GM21447 (cell line): ENCODE results near the gene AGBL5.

ENCODE experiments used
- ATAC-seq: cut with Tn5 transposase; IDR thresholded peaks from one replicate; pipeline ENCODE4 v1.9.1; 2021; ENCODE audit not compliant: unreplicated experiment

The AGBL5 gene

DNA sequence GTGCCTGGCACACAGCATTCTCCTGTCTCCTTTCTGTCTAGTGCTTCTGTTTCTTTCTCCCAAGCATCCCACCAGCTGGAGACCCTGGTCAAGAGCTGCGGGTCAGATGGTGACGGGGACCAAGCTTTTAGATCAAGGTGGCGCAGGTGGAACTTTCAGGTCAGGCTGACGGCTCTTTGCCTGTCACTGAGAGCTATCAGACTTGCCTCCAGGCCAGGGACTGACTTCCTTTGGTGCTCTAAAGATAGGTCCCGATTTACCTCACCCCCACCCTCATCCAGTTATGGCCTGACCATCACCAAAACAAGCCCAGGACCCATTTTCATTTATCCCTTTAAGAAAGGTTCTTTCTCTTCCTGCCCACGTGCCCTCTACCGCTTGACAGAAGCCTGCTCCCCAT is 25.8 kb downstream of the AGBL5 start:
- no peak for ATAC-seq

DNA sequence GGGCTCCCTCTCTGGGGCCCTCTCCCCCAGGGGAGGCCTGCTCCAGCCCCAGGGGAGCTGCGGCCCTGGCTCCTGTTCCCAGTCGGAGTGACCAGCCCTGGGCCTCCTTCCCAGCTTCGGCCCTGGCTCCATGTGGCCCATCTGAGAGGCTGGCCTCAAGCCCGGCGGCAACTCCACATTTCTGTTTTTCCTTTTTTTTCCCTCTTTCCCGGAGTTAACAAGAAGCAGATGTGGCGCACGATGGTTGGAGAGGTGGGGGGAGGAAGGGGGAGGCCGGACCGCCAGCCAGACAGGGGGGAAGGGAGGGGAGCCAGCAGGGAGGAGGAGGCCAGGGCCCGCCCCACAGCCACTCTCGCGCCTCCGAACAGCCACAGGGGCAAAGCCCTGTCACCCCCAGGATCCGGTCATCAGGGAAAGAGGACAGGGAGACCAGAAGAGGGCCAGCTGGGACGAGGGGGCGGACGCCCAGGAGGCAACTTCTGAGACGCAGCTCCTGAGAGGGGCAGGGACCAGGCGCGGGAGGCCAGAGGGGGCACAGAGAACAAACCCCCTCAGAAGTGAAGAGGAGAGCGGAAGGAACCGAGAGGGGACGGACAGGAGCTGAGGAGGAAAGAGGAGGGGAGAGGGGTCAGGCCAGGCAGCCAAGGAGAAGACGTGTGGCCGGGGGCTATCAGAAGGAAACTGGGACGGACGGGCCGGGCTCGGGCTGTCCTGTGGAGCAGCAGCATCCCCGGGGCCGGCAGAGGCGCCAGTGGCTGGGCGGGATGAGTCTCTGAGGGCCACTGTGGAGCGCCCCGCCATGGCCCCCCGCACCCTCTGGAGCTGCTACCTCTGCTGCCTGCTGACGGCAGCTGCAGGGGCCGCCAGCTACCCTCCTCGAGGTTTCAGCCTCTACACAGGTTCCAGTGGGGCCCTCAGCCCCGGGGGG is 27.1 kb downstream of the AGBL5 start, which contains the start of gene EMILIN1:
Gene EMILIN1, plus strand, starts transcription at position 349 of the 928 bp plus-strand sequence. Its CDS starts 451 bp downstream, at position 800.
- no peak for ATAC-seq

DNA sequence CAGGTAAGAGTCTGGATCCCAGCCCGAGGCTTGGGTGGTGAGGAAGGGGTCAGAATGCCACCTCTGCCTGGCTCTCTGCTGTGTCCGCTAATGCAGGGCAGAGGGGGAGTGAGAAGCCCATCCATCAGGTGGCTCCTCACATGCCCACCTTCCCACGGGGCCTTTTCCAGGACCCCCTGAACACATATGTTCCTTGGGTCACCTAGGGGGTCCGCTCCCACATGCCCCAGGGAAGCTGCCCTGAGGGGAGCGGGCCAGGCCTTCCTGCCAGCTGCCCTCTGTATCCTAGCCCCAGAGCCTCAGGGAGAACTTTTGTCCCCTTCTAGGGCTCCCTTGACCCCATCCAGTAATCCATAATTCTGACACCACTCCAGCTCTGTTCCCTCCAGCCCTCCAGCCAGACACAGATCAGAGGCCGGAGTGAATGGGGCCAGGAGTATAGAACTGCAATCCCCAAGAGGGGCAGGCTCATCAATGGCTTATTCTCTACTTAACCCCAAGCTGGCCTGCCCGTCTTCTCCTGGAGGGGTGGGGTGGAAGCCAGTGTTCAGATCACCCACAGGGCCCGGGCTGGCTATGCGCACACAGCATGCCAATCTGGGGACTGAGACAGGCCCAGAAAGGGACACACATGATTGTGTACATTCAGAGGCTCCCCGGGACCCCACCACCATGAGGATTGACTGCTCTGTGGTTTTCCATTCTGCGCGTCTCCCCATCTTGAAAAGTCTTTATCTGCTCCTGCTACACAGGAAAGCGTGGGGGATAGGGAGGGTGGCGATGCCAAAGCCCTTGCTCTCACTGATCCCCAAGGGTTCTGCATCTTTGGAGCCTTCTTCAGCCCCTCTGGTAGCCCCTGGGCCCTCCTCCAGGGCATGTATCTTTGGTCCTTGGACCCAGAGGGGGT is 28.0 kb downstream of the AGBL5 start:
- ATAC-seq: no peak

DNA sequence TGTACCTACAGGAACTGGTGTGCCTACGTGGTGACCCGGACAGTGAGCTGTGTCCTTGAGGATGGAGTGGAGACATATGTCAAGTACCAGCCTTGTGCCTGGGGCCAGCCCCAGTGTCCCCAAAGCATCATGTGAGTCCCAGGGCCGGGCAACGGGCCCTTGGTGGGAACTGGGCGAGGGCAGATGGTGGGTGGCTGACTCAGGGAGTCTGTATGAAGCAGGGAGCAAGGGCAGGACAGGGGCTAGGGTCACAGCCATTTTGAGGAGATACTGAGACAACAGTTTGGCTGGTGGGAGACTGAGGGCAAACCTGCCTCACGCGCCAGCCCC is 28.6 kb downstream of the AGBL5 start:
- no peak for ATAC-seq

DNA sequence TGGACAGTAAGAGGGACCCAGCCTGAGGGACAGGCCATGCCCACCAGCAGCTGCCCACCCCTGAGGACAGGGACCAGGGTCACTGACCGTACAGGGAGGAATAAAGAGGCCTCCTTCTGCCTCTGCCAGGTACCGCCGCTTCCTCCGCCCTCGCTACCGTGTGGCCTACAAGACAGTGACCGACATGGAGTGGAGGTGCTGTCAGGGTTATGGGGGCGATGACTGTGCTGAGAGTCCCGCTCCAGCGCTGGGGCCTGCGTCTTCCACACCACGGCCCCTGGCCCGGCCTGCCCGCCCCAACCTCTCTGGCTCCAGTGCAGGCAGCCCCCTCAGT is 29.1 kb downstream of the AGBL5 start:
- ATAC-seq: no peak

DNA sequence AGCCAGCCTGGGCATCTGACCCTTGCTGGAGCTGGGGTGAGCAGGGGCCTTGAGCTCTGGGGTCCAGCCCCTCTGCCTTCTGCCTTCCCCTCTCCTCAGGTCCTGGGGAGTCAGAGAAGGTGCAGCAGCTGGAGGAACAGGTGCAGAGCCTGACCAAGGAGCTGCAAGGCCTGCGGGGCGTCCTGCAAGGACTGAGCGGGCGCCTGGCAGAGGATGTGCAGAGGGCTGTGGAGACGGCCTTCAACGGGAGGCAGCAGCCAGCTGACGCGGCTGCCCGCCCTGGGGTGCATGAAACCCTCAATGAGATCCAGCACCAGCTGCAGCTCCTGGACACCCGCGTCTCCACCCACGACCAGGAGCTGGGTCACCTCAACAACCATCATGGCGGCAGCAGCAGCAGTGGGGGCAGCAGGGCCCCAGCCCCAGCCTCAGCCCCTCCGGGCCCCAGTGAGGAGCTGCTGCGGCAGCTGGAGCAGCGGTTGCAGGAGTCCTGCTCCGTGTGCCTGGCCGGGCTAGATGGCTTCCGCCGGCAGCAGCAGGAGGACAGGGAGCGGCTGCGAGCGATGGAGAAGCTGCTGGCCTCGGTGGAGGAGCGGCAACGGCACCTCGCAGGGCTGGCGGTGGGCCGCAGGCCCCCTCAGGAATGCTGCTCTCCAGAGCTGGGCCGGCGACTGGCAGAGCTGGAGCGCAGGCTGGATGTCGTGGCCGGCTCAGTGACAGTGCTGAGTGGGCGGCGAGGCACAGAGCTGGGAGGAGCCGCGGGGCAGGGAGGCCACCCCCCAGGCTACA is 30.7 kb downstream of the AGBL5 start:
- ATAC-seq: no peak

DNA sequence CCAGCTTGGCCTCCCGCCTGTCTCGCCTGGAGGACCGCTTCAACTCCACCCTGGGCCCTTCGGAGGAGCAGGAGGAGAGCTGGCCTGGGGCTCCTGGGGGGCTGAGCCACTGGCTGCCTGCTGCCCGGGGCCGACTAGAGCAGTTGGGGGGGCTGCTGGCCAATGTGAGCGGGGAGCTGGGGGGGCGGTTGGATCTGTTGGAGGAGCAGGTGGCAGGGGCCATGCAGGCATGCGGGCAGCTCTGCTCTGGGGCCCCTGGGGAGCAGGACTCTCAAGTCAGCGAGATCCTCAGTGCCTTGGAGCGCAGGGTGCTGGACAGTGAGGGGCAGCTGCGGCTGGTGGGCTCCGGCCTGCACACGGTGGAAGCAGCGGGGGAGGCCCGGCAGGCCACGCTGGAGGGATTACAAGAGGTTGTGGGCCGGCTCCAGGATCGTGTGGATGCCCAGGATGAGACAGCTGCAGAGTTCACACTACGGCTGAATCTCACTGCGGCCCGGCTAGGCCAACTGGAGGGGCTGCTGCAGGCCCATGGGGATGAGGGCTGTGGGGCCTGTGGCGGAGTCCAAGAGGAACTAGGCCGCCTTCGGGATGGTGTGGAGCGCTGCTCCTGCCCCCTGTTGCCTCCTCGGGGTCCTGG is 31.4 kb downstream of the AGBL5 start:
- no peak for ATAC-seq

DNA sequence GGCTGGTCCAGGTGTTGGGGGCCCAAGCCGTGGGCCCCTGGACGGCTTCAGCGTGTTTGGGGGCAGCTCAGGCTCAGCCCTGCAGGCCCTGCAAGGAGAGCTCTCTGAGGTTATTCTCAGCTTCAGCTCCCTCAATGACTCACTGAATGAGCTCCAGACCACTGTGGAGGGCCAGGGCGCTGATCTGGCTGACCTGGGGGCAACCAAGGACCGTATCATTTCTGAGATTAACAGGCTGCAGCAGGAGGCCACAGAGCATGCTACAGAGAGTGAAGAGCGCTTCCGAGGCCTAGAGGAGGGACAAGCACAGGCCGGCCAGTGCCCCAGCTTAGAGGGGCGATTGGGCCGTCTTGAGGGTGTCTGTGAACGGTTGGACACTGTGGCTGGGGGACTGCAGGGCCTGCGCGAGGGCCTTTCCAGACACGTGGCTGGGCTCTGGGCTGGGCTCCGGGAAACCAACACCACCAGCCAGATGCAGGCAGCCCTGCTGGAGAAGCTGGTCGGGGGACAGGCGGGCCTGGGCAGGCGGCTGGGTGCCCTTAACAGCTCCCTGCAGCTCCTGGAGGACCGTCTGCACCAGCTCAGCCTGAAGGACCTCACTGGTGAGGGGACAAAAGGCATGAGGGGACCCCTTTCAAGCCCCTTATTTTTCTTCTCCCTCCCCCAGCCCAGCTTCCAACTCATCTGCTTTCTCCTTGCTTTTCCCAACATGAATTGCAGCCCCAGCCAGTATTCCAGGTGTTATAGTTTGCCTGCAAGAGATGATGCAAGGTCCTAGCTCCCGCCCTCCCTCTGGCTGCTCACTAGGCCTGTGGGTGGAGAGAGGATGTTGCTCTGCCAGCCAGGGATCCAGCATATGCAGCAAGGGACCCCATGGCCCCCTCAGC is 32.2 kb downstream of the AGBL5 start:
- no peak for ATAC-seq

DNA sequence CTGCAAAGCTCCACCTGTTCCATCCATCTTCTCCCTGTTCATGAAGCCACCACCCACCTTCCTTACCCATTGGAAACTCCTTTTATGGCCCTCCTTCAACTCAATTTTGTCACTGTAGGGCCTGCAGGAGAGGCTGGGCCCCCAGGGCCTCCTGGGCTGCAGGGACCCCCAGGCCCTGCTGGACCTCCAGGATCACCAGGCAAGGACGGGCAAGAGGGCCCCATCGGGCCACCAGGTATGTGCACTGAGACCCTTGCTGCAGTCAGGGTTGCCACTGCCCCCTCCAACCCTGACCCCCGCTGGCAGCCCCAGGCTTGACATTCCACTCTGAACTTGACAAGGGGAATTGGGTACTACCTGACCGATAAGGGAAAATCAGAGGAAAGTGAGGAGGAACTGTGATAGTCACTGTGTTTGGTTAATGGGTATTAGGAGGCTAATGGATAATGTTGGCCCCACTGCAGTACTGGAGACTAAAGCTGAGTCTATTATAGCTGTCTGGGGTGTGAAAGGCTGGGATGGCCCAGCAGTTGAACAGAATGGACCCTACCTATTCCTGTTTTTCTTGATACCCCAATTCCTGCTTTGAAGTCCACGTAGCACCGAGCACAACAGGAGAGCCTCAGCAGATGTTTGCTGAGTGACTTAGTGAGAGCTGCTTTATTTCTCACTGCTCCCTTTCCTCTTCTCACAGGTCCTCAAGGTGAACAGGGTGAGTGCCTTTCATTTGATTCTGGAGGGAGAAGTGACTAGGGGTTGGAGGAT is 33.0 kb downstream of the AGBL5 start:
- ATAC-seq: no peak

DNA sequence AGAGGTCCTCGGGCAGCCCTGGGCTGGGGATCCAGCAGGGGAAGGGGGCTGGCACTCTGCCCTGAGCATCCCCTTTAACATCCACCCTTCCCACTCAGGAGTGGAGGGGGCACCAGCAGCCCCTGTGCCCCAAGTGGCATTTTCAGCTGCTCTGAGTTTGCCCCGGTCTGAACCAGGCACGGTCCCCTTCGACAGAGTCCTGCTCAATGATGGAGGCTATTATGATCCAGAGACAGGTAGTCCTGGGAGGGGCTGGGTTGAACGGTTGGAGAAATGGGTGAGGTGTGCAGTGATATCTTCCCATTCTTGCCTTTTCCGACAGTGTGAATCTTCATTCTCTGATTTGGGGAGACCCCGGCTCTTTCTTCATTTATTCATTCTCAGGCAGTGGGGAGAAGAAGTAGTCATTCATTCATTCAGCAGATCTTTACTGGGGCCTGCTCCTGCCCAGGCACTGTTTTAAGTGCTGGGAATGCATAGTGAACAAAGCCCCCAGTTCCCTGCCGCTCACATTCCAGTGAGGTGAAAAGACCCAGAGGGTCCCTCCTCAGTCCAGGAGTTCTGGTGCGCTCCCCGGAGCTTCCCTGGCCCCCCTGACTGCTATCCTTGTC is 33.7 kb downstream of the AGBL5 start:
- no peak for ATAC-seq

DNA sequence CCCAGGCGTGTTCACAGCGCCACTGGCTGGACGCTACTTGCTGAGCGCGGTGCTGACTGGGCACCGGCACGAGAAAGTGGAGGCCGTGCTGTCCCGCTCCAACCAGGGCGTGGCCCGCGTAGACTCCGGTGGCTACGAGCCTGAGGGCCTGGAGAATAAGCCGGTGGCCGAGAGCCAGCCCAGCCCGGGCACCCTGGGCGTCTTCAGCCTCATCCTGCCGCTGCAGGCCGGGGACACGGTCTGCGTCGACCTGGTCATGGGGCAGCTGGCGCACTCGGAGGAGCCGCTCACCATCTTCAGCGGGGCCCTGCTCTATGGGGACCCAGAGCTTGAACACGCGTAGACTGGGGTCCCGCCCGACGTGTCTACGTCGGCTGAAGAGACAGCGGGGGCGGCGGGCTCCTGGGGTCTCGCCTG is 34.2 kb downstream of the AGBL5 start:
- peak; percentile 1 for ATAC-seq

DNA sequence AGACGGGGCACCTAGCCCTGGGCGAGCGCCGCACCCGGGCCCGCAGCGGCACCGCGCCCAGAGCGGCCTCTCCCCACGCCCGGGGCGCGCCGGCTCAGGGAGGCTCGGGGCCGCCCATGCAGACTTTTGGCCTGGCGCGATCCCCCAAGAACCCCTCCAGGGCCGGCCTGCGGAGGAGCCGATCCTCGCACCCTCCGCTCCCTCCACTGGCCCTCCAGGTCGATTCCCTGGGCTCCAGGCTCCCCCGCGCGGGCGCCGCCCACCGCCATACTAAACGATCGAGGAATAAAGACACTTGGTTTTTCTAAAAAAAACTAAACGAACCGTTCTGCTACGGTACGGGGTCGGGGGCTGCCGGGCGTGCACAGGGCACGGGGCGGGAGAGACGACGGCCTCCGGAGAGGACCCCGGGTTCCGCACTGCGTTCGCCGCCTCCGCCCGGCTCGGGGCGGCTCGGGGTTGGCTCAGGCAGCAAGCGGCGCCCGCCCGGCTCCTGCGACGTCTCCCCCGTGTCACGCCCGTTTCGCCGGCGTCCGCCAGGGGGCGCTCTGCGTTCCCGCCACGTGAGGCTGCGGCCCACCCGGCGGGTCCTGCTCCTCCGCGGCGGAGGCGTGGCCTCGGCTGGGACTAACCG is 34.7 kb downstream of the AGBL5 start:
- ATAC-seq: peak; percentile 63

DNA sequence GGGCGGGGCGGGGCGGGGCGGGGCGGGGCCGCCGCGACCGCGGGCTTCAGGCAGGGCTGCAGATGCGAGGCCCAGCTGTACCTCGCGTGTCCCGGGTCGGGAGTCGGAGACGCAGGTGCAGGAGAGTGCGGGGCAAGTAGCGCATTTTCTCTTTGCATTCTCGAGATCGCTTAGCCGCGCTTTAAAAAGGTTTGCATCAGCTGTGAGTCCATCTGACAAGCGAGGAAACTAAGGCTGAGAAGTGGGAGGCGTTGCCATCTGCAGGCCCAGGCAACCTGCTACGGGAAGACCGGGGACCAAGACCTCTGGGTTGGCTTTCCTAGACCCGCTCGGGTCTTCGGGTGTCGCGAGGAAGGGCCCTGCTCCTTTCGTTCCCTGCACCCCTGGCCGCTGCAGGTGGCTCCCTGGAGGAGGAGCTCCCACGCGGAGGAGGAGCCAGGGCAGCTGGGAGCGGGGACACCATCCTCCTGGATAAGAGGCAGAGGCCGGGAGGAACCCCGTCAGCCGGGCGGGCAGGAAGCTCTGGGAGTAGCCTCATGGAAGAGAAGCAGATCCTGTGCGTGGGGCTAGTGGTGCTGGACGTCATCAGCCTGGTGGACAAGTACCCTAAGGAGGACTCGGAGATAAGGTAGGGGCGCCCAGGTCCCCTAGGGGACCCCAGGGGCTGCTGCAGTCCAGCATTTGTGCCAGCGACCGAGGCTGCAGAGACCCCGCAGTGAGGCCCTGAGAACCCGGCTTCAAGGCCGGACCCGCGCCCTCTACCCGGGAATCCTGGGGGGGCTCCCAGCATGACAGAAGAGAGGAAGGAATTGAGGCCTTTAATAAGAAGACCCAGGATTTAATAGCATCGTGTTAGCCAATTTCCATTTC is 35.5 kb downstream of the AGBL5 start, which contains the start of gene KHK:
Gene KHK, plus strand, starts transcription at position 49 of the 870 bp plus-strand sequence. Its CDS starts 488 bp downstream, at position 537.
- peak; percentile 12 for ATAC-seq

DNA sequence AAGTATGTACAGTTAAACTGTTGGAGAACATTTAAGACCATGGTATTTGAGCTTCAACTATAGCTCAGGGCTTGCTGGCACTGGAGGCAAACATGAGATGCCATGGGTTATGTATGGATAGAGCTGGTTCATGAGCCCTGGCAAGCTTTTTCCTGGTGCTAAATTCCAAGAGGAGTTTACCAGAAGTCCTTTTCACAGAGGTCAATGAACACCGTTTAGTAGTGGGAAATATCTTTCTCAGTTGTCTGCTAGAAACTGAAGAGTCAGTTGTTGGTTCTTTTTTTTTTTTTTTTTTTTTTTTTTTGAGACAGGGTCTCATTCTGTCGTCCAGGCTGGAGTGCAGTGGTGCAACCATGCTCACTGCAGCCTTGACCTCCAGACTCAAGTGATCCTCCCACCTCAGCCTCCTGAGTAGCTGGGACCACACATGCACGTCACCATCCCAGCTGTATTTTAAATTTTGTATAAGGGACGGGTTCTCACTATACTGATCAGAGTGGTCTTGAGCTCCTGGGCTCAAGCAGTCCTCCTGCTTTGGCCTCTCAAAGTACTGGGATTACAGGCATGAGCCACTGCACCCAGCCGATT is 36.4 kb downstream of the AGBL5 start:
- no peak for ATAC-seq

DNA sequence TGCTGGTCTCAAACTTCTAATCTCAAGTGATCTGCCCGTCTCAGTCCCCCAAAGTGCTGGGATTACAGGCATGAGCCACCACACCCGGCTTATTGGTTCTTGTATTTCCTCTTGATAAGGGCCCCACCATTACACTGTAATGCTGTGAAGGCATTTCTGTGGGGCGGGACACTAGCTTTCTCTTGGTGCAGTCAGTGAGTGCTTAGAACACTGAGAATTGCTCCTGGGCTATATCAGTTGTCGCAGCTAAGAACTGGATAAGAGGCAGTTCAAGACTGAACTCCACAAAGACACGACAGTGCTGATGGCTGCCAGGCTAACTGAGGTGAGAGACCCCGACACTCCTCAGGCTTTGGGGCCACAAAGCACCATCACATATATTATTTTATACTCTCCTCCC is 37.2 kb downstream of the AGBL5 start:
- ATAC-seq: no peak

DNA sequence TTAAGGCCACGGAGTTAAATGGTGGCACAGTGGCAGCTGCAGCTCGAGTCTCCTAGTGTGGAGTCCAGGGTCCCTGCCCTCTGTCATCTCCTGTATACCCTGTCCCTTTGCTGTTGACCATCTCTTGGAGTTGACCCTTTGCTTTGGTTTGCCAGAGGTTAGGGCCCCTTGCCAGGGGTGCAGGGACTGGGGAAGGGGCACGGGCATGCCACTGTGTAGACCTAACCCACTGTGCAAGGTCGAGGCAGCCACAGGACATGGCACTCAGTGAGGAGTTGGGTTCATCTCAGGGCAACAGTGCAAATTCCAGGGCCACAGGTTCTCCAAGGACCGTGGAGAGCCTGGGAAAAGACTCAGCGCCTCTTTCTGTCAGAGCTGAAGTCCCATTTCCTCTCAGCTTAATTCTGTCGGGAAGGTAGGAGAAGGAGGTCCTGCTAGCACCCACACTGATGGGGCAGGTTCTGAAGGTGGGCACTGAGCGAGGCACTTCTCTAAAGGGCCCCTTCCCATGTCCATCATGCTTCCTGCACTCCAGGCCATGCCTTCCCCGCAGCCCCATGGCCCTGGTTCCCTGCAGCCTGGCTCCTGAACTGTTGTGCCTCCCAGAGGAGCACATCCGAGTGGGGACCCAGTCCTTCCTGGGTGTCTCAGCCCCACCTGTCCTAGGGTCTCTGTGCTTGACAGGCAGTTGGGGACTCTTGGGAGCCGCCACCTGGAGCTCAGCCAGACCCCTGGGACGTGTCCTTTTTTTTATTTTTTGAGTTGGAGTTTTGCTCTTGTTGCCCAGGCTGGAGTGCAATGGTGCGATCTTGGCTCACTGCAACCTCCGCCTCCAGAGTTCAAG is 37.9 kb downstream of the AGBL5 start:
- no peak for ATAC-seq
